Activated T-cell treated with anti-CD3 and anti-CD28 coated beads for 48 hours (primary cell): ENCODE measurements around the gene TENT5C.

Experiments used
- DNase-seq: peaks from one replicate; pipeline ENCODE4 v3.0.0-alpha.2; 2020; ENCODE audit warnings: low read depth

The TENT5C gene

DNA sequence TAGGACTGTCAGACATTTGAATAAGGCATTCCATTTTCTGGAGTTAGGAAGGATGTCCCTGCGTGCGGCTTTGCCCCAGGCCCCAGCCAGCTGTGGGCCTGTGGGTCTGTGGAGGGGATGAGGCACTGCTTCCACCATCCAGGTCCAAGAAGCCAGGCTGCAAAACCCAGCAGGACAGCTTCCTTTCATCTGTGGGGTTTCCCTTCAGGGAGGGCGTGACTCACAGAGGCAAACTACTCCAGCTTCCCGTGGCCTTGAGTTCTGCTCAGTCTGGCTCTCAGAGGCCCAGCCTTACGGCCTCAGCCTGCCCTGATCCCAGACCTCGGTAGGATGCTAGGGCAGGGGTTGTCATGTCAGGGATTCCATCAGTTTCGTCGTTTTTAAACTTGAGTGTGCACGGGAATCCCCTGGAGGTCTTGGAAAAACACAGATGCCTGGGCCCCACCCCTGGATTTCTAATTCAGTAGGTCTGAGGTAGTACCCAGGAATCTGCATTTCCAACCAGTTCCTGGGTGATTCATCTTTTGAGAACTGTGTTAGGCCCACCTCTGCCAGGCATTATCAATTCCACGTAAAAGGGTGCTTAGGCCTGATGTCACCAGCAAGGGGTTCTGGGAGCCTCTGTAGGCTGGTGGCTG, 32.3 kb upstream of the TENT5C start:
- no peak for DNase-seq

DNA sequence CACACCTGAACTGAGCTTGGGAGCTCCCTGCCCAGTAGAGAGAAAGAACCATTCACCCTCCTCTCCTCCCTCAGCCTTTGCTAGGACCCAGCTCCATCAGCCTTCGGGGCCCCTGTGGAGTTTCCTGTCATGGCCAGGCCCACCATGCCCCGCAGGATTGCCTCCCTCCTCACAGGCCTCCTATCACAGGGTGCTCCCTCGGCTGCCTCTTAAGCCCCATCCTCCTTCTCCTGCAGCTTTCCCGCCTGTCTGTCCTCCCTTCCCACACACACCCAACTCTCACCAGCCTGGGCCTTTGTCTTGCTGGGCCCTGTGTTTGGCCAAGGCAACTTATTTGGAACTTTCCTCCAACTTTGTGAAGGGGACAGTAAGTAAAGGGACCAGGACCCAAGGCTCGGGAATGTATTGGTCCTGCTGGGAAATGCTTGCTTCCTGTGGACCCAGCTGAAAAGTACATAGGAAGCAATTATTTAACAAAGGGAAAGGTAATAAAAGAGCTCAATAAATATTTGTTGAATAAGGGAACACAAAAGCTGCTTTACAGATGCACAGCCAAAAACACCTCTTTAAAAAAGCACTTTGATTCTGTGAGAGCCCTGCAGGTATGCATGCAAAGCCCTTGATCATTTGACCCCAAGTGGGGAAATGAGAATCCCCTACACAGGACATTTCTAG, 31.6 kb upstream of the TENT5C start:
- no peak for DNase-seq

DNA sequence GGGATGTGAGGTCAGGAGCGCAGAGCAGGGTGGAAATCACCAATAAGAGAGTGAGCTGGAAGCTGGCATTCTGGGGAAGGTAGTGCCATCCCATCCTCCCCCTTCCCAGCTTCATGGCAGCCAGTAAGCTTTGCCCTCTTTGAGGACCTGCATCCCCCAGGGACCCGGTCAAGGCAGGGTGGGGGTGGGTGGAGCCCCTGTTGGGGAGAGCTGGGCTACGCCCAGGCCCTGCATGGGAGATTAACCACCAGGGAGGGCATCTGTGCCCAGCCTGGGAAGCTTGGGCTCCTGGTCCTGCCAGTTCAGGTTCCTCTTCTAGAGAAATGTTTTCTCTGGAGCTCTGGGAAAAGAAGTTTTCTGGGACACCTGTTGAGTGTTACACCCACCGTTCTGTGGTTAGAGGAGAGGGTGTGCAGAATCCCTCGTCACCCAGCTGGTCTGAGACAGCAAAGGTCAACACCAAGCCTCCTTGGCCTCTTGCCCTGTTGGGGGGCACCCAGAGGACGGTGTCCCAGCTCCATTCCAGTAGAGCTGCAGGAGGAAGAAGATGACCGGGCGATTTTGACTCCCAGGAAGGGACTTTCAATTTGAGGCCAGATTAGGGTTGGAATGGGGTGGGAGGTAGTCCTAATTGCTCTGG, 30.1 kb upstream of the TENT5C start:
- no peak for DNase-seq

DNA sequence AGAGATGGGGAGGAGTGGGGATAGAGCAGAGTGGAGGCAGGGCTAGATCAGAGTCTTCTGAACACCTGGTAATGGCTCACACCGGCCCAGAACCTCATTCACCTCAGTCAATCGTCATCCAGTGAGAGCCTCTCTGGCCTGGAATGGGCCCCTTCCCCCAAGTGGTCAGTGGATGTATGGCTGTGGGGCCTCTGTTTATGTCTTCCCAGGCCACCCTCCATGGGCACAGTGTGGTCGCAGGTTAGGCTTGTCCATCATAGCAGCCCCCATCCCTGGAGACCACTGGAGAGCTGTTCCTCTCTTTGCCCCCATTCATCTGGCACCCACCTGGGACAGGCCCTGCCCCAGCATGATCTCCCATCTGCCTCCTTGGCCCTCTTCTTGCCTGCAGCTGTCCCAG, 29.6 kb upstream of the TENT5C start:
- DNase-seq = no peak

DNA sequence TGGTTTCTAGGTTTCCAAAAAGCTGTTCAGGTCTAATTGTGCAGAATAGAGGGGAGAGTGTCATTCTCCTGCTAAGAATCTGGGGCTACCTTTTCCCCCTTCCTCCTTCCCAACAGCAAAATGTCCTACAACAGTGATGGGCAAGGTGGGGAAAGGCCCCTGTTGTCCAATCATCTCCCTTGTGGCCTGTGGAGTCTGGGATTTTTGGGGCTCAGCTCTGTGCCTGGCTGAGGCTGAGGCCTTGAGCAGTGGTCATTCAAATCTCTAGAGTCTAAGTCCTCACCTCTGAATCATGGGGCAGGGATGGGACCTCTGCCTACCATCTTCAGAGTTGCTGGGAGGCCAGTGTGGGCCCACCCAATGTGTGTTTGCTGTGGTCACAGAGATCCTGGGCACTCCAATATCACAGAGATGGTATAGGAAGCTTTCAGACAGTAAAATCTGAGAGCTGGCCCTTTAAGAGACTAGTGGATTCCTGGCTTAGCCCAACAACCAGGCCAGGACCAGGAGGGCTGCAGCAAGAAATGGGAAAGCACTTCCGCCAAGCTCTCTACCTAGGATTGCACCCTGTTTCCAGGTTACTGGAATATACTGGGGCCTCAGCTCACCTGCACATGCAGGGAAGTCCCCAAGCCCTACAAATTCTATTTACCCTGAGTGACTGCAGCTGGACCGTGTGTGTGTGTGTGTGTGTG, 28.5 kb upstream of the TENT5C start:
- no peak for DNase-seq

DNA sequence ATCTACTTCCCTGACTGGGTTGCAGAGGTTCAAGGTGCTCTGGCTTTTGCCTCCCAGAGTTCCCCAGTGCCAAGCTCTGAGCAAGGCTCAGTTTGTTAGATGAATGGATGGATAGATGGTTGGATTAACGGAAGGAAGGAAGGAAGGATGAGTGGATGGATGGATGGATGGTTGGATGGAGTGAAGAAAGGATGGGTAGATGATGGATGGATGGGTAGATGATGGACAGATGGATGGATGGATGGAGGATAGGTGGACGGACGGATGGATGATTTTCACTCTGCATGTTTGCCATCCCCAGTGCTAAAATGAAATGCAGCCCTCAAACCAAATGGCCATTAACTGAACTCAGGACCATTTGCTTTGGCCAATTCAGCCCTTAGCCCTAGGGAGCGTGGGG, 27.4 kb upstream of the TENT5C start:
- DNase-seq = no peak

DNA sequence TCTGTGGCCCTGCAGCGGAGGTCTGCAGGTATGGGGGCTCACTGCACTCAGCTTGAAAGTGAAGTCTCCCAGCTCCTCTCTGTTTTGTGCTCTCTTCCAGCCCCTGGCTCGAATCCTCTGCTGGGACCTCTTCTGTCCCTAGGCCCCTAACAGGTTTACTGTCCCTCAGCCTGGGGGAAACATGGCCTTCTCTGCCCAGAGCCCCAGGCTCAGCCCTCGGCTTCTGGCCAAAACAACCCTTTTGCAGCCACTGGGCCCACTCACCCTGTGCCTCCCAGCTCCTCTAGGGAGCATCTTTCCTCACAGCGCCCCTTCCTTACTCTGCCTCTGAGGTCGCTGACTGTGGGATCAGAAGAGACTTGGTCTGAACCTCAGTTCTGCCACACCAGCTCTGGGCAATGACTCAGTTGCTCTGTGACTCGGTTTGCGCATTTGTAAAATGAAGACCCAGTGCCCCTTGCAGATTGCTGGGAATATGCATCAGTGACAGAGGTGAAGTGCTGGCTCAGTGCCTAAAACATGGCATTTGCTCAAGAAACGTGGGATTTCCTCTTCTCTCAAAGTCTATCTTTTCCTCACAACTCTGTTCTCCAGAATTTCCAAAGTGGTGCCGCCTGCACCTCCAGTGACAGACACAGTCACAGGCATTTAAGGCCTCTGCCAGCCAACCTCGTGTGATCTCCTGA, 26.5 kb upstream of the TENT5C start:
- DNase-seq = no peak

DNA sequence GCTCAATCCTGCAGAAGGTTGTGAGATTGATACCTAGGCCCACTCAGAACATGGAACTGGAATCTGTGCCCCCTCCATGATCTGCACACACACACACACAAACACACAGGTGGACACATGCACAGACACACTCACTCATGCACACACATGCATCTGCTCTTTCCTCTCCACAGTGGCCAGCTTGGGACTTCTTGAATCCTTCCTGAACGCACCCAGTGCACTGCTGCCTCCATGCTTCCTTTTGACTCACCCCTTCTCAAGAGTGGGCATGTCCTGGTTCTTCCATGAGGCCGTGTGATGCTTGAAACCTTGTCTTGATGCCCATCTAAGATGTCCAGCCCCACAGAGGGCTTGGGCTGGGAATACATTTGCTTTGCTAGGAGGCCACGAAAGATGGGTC, 25.4 kb upstream of the TENT5C start:
- no peak for DNase-seq

DNA sequence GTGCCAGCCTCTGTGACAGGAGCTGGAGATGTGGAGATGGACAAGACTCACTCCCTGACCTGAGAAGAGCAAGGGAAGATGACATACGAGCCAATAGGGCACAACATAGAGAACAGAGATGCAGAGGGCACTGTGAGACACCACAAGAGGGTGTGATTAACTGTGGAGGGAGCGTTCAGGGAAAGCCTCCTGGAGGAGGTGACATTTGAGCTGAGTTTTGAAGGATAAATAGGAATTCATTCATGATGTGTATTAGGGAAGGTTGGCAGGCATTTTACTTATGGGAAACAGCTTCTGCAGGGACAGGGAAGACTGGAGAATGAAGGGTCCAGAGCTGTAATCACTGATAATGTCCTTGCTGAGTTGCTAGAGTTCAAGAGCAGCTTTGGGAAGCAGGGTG, 25.0 kb upstream of the TENT5C start:
- DNase-seq = no peak

DNA sequence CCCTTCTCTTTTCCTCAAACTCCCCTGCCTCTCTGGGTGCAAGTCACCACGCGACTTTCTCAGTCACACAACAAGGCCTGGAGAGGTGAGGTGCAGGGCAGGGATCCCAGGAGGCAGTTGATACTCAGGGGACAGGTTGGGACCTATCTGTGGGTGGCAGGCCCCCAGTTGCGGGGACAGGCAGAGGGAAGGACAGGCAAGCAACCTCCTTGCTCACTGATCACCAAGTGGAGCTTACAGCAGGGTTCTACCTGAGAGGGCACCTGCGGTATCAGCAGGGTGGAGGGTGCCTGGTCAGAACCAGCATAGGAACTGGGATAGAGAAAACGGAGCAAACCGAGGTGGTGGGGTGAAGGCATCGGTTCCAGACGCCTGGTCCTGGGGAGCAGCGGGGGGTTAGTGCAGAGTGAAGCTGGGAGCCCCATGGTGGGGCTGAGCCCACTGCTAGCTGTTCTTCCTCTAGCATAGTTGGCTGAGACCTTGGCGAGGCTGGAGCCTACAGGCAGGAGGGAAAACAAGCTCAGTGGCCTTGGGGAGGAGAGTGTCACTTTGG, 24.4 kb upstream of the TENT5C start:
- DNase-seq = no peak

DNA sequence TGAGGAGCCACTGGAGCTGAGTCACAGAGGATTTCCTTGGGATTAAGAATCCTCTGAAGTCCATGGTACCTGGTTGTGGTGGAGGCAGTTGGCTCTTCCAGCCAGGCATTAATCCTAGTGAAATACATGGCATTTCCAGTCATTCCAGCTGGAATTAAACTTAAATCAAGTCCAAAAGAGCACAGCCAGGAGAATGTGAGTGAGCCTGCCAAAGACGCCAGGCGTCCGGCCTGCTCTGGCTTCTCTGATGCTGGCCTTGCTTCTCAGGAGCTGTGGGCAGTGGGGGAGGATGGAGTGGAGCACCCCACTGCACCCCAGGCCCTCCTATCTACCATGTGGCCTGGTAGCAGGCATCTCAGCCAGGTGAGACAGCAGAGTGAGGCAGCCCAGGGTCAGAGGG, 23.4 kb upstream of the TENT5C start:
- no peak for DNase-seq

DNA sequence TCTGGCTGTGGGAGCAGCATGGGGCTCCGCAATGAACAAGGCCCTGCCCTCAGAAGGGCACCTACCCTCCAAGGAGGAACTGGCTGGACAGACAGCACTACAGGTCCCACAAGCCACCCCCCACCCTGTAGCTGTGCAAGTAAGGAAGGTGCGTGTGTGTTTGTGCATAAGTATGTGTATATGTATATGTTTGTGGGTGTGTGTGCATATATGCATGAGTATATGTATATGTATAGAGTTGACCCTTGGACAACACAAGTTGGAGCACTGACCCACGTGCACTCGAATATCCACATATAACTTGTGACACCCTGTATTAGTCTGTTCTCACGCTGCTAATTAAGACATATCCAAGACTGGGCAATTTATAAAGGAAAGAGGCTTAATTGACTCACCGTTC, 22.6 kb upstream of the TENT5C start:
- no peak for DNase-seq

DNA sequence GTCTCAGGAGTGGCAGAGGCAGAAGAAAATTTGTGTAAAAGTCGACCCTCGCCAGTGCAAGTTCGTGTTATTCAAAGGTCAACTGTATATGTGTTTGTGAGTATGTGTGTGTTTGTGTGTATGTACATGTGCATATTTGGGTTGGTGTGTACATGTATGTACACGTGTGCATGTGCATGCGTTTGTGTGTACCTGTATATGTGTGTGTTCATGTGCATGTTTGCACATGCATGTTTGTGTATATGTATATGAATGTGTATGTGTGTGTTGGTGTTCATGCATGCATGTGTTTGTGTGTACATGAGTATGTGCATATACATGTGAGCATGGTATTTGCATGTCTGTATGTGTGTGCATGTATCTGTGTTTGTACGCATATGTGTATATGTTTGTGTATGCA, 21.7 kb upstream of the TENT5C start:
- DNase-seq = no peak

DNA sequence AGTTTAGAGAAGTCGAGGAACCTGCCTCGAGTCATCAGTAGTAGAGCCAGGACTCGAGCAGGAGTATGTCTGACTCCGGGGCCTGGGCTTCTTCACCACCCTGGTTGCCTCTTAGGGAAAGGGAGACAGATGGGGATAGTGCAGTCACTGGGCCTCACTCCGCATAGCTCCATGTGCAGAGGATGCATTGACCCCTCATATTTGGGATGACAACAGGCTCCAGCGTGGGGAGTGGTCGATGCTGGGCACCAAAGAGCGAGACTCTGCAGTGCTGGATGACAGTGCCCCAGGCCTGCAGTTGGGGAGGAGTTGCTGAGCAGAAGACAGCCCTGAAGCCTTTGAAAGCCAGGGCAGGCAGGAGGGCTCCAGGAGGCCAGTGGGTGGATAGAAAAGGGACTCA, 20.8 kb upstream of the TENT5C start:
- DNase-seq = no peak

DNA sequence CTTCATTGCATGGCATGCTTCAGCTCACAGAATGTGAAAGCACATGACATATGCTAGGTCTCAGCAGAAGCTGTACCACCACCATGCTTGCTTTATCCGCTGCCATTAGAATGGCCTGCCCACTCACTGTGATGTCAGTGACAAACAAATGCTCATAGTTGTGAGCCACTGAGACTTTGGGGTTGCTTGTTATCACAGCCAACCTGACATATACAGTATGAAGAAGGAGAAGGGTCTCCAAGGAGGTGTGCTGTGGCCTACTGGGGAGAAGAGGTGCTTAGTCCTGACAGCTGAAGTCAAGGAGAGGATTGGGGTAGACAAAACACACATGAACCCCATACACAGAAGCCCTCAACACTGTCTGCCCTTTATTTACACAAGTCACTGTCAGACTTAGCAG, 19.5 kb upstream of the TENT5C start:
- DNase-seq = no peak

DNA sequence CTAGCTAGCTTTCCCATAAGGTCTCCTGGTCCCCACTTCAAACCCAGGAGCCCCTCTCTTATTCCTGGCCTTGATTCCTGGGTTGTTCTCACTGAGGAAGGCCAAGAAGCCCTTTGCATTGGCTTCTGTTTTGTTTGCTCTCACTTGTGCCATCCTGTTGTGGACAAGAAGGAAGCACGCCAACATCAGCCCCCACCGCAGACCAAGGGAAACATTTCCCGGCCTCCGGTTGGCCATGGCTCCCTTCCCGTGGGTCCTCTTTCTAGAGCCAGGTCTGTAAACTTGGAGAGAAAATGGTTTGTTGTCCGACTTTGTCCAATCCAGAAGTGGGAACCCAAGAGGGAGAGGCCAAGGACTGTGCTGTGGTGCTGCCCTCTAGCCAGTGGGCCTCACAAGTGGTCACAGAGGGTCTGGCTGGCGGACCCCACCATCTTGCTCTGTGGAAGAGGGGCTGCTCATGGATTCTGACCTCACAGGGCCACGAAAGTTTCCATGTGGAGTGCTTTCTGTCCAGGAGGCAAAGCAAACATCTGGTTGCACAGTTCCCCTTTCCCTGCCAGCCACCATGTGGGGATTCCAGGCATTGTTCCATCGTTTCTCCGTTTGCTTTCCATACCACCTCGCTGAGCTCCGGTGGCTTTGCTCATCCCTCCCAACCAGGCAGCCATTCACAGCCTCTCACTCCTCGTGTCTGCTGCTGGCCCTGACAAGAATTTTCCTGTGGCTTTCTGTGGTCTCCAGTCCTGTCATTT, 18.9 kb upstream of the TENT5C start:
- no peak for DNase-seq

DNA sequence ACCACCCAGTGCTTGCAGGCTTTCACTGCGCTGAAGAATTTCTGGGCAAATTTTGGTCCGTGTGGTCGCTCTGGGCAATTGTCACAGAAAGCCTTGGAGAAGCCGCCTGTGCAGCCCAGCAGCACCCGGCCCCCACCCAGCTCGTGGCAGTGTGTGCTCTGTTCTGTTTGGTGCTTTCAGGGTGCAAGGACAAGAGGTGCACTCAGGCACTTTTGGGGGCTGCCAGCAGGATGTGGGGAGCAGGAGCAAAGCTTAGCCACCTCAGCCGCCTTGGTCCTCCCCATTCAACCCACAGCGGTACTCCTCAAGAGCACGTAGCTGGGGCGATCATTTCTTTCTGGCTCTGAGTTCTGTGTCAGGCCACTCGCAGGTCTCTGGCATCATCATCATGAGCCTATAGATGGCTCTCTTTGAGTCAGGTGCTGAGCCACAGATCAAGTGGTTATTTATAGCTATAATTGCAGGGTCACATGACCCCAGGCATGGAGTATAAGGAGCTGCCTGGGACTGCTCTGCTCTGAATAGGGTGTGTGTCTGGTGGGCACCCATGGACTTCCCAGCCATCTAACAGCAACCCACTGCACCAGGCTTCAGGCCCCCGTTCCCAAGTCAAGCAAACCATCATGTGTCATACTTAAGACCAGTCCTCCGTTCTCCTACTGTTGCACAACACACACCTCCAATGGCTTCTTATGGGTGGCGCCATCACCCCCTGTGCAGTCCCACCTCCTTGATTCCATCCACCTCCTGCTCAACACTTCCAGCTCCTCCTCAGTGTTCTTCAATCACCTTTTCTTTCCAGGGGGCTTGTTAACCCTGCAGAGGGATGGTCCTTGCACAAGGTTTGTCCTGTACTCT, 18.1 kb upstream of the TENT5C start:
- no peak for DNase-seq

DNA sequence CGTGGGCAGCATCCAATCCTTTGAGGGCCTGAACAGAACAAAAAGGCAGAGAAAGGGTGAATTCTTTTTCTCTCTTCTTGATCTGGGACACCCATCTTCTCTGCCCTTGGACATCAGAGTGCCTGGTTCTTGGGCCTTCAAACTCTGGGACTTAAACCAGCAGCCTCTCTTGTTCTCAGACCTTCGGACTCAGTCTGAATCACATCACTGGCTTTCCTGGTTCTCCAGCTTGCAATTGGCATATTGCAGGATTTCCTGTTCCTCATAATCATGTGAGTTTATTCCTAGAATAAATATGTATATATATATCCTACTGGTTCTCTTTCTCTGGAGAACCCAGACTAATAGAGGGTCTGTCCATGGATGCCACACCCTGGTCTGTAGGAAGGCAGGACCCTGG, 16.3 kb upstream of the TENT5C start:
- no peak for DNase-seq

DNA sequence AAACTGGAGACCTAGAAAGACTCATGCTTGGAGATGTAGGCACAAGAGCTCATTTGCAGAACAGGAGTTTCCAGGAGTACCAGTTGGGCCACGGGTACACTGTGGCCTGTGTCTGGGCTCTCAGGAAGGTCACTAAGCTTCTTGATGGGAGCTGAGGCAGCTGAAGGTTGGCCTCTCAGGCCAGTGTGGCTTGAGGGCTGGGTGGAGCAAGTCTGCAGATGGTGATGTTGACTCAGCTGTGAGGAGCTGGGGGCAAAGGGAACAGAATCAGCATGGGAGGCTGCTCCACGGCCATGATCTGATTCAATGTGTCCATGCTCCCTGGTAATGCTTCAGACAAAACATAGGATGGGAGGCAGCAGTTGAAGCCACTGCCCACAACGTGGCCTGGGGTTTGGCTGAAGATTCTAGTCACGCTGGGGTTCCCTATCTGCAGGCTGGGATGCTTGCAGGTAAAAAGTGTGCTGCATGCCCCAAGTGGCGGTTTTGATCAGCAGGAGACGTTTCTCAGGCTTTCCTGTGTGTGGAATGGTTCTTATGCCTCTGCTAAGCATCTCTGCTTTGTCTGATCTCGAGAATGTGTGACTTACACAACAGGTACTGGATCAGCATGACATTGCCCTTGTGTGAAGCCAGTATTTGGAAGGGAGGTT, 15.4 kb upstream of the TENT5C start:
- DNase-seq = no peak

DNA sequence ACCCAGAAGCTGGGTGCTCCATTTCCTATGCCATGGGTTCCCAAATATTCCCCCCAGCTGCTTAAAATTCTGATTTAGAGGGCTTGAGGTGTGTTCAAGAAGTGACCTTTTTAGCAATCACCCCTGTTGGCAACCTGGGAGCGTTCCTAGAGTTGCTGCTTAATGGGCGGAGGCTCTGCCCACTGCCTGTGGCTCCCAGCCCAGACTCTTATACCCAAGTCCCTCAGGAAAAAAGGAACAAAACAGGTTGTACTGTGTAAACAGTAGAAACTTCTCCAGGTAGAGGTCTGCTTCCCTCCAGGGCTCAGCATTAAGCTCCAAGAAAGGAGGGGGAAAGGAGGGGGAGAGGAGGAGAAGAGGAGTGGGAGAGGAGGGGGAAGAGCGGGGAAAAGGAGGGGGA, 14.6 kb upstream of the TENT5C start:
- DNase-seq = no peak
